PC-3 (cell line): ENCODE data around the gene PLEKHM3.

Experiments
- CTCF ChIP-seq: fragments of 300-600 bp; sonication (generic); conservative IDR thresholded peaks from 2 replicates; pipeline ENCODE4 v1.5.1; 2017; ENCODE audit warnings: antibody characterized with exemption, low read depth, mild to moderate bottlenecking, low read length
- EZH2 ChIP-seq: fragments of 300-600 bp; sonication (generic); IDR thresholded peaks from one replicate; pipeline ENCODE4 v1.6.1; 2017; ENCODE audit warnings: antibody characterized with exemption, mild to moderate bottlenecking, low read length; ENCODE audit not compliant: unreplicated experiment
- EZH2phosphoT487 ChIP-seq: fragments of 300-600 bp; sonication (generic); IDR thresholded peaks from 2 replicates; pipeline ENCODE4 v1.6.1; 2018; ENCODE audit warnings: mild to moderate bottlenecking, antibody characterized with exemption, low read length, borderline replicate concordance

GRCh38 chr2:207937823-207938222 lies 87.5 kb downstream of the PLEKHM3 start:
- no peak for TF ChIP-seq EZH2phosphoT487
- no peak for TF ChIP-seq CTCF
- no peak for TF ChIP-seq EZH2
